ENCODE results near the gene PRKG1. TPM values are rescaled to one million over a fixed set of nuclear protein-coding genes. Genes with fewer than 3 reads are reported as not detected.
A peak's percentile ranks its signal among the peaks of the same experiment; 100 is the strongest.

Gene PRKG1
- total RNA-seq, 1 donor from 2014 or later, result 4.6 TPM

DNA sequence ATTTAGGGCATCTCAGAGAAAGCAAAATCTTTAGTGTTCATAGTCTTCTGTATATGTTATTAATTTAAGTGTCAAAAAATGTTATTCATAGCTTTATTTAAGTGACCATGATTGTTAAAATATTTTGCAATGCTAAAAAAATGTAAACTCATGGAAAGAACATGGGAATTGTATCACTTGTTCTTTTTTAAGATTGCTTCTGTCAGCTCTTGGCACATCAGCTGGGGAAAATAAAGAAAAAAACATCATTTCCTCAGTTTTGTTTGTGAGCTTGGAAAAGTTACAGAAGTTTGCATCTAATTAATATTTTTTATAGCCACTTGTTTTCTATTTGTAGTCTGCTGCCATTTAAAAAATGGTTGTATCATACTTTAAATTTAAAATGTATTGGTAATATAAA, 911.0 kb downstream of the PRKG1 start:
- Mint-ChIP-seq H3K9me3 (ENCODE audit: low read depth) (peaks cover under 1% of the 10 kb centered on the region), H3K36me3 (ENCODE audit: insufficient read depth) (no peaks in the 10 kb centered on the region), H3K27me3 (no peaks in the 10 kb centered on the region), H3K4me3 (ENCODE audit: low read depth) (no peak overlapping the region), H3K27ac (no peak overlapping the region), H3K4me1 (ENCODE audit: low read depth) (peaks cover 1% of the 10 kb centered on the region)
- no peak for DNase-seq (ENCODE audit: low spot score, unreplicated experiment)
- TF ChIP-seq, protein P1, sequence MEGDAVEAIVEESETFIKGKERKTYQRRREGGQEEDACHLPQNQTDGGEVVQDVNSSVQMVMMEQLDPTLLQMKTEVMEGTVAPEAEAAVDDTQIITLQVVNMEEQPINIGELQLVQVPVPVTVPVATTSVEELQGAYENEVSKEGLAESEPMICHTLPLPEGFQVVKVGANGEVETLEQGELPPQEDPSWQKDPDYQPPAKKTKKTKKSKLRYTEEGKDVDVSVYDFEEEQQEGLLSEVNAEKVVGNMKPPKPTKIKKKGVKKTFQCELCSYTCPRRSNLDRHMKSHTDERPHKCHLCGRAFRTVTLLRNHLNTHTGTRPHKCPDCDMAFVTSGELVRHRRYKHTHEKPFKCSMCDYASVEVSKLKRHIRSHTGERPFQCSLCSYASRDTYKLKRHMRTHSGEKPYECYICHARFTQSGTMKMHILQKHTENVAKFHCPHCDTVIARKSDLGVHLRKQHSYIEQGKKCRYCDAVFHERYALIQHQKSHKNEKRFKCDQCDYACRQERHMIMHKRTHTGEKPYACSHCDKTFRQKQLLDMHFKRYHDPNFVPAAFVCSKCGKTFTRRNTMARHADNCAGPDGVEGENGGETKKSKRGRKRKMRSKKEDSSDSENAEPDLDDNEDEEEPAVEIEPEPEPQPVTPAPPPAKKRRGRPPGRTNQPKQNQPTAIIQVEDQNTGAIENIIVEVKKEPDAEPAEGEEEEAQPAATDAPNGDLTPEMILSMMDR (IDR thresholded peaks at IDR 0.05; ENCODE audit: unreplicated experiment), result no peak

DNA sequence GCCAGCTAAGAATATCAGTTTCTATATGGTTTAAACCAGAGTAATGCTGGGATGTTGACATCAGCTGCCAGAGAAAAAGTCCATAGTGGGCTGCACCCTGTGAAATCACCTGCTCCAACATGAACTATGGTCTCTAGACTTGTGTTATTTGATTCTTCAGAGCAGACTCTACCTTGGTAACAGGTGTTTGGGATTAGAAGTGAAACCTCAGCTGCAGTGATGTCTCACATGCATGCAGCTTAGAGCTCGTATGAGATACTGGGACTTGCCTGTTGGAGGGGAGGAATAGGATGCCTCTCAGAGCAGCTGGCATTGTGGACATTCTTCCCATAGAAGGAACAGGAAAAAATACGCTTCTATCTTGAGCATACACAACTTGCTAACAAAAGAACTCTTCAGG, 912.2 kb downstream of the PRKG1 start:
- Mint-ChIP-seq H3K9me3 (ENCODE audit: low read depth) (no peaks in the 10 kb centered on the region), H3K4me3 (ENCODE audit: low read depth) (no peak overlapping the region), H3K27ac (no peak overlapping the region), H3K27me3 (no peaks in the 10 kb centered on the region), H3K36me3 (ENCODE audit: insufficient read depth) (no peaks in the 10 kb centered on the region), H3K4me1 (ENCODE audit: low read depth) (peaks cover 1% of the 10 kb centered on the region)
- DNase-seq (ENCODE audit: low spot score, unreplicated experiment), result no peak
- TF ChIP-seq, protein P1 (IDR thresholded peaks at IDR 0.05; ENCODE audit: unreplicated experiment), result no peak

GRCh38 chr10:51993475-51993874, 919.2 kb downstream of the PRKG1 start:
- DNase-seq (ENCODE audit: low spot score, unreplicated experiment), result no peak
- Mint-ChIP-seq H3K27me3 (no peaks in the 10 kb centered on the region), H3K9me3 (ENCODE audit: low read depth) (no peaks in the 10 kb centered on the region), H3K36me3 (ENCODE audit: insufficient read depth) (no peaks in the 10 kb centered on the region), H3K27ac (no peak overlapping the region), H3K4me3 (ENCODE audit: low read depth) (no peak overlapping the region), H3K4me1 (ENCODE audit: low read depth) (no peaks in the 10 kb centered on the region)
- TF ChIP-seq, protein P1 (IDR thresholded peaks at IDR 0.05; ENCODE audit: unreplicated experiment), result no peak

DNA sequence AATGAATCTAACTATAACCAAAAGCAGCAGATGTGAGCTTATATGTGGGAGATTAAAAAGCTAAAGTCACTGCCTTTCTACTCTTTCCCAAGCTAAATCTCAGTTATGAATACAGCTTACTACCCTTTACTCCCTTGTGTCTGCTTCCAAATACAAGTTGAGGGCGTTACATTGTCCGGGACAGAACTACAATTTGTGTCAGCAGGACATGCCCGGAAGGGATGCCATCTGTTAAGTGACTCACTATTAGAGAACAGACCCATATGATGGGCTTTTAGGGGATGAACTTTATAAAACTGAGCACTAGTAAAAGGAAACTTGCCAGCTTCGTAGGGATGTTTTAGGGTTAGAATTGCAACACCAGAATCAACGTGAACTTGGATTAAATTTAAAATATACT, 924.8 kb downstream of the PRKG1 start:
- H3K4me1 Mint-ChIP-seq (ENCODE audit: low read depth), result no peaks in the 10 kb centered on the region
- H3K27me3 Mint-ChIP-seq, result no peaks in the 10 kb centered on the region
- H3K4me3 Mint-ChIP-seq (ENCODE audit: low read depth), result no peak overlapping the region
- no peak for DNase-seq (ENCODE audit: low spot score, unreplicated experiment)
- H3K27ac Mint-ChIP-seq, result no peak overlapping the region
- H3K36me3 Mint-ChIP-seq (ENCODE audit: insufficient read depth), result no peaks in the 10 kb centered on the region
- TF ChIP-seq, protein P1 (IDR thresholded peaks at IDR 0.05; ENCODE audit: unreplicated experiment), result no peak
- H3K9me3 Mint-ChIP-seq (ENCODE audit: low read depth), result no peaks in the 10 kb centered on the region

GRCh38 chr10:52004342-52004949, 930.2 kb downstream of the PRKG1 start:
- peaks cover 18% of the 10 kb centered on the region for H3K9me3 Mint-ChIP-seq (ENCODE audit: low read depth)
- no peaks in the 10 kb centered on the region for H3K4me1 Mint-ChIP-seq (ENCODE audit: low read depth)
- H3K27me3 Mint-ChIP-seq, result no peaks in the 10 kb centered on the region
- no peak for DNase-seq (ENCODE audit: low spot score, unreplicated experiment)
- H3K36me3 Mint-ChIP-seq (ENCODE audit: insufficient read depth), result no peaks in the 10 kb centered on the region
- no peak overlapping the region for H3K4me3 Mint-ChIP-seq (ENCODE audit: low read depth)
- TF ChIP-seq, protein P1 (IDR thresholded peaks at IDR 0.05; ENCODE audit: unreplicated experiment), result peak; percentile 78
- no peak overlapping the region for H3K27ac Mint-ChIP-seq

Measured in progenitor cell of endocrine pancreas (in vitro differentiated cells).